SK-N-SH treated with all-trans-retinoic acid at 6 μM for 48 hours (cell line): ENCODE data around the gene BOC.

ENCODE experiments used
- ARNTL ChIP-seq: fragments of 450-650 bp; formaldehyde crosslinking; IDR thresholded peaks from 2 replicates; pipeline ENCODE4 v1.5.0; 2020; ENCODE audit warnings: low read depth, mild to moderate bottlenecking, moderate library complexity, borderline replicate concordance
- CSDC2 ChIP-seq: fragments of 250-450 bp; sonication (Bioruptor Pico); IDR thresholded peaks from 2 replicates; pipeline ENCODE4 v1.5.0; 2020; ENCODE audit warnings: mild to moderate bottlenecking, moderate library complexity
- TCF4 ChIP-seq: fragments of 250-450 bp; sonication (Bioruptor Pico); IDR thresholded peaks from 2 replicates; pipeline ENCODE4 v1.8.0; 2021; ENCODE audit warnings: mild to moderate bottlenecking, moderate library complexity, borderline replicate concordance
- ZC3H10 ChIP-seq: fragments of 250-450 bp; sonication (Bioruptor Pico); IDR thresholded peaks from 2 replicates; pipeline ENCODE4 v1.5.1; 2021; ENCODE audit warnings: mild to moderate bottlenecking, moderate library complexity
- ZFP3 ChIP-seq: fragments of 250-450 bp; sonication (Bioruptor Pico); IDR thresholded peaks from 2 replicates; pipeline ENCODE4 v1.5.0; 2020; ENCODE audit warnings: mild to moderate bottlenecking, moderate library complexity
- ZFP30 ChIP-seq: fragments of 450-650 bp; formaldehyde crosslinking; IDR thresholded peaks from 2 replicates; pipeline ENCODE4 v1.5.0; 2022; ENCODE audit warnings: mild to moderate bottlenecking, moderate library complexity
- ZNF70 ChIP-seq: fragments of 450-650 bp; formaldehyde crosslinking; IDR thresholded peaks from 2 replicates; pipeline ENCODE4 v1.5.0; 2020; ENCODE audit warnings: mild to moderate bottlenecking, moderate library complexity
- ZNF8 ChIP-seq: fragments of 450-650 bp; formaldehyde crosslinking; IDR thresholded peaks from 2 replicates; pipeline ENCODE4 v1.5.0; 2020; ENCODE audit warnings: mild to moderate bottlenecking, moderate library complexity
- TF ChIP-seq, protein P1 (sequence below): fragments of 250-450 bp; sonication (Bioruptor Pico); IDR thresholded peaks from 2 replicates; pipeline ENCODE4 v1.8.0; 2020; ENCODE audit warnings: mild to moderate bottlenecking, moderate library complexity, borderline replicate concordance

DNA sequence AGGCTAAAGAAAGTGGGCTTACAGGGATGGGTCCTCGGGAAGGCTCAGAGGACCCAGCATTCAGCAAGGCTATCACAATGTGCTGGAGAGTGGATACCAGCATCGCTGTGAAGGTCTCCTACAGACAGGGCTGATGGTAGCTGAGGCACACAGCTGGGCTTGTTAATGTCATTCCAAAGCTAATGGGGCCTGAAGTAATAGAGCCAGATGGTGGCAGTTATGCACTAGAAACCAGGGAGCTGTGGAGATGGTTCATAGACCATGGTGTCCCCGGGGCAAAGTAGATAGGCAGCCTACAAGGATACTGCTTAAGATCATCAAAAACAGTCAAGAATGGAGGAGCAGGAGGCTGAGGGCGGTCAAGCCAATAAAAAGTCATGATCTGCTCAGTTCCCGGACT is 24.8 kb upstream of the BOC start:
- TF ChIP-seq ZFP30 (no peak), ZNF70 (CRISPR knock-in tag) (no peak), ZC3H10 (no peak), CSDC2 (CRISPR knock-in tag) (no peak), ZNF8 (no peak), ARNTL (CRISPR knock-in tag) (no peak), TCF4 (CRISPR knock-in tag) (no peak), ZFP3 (CRISPR knock-in tag) (no peak)
- TF ChIP-seq, protein P1, sequence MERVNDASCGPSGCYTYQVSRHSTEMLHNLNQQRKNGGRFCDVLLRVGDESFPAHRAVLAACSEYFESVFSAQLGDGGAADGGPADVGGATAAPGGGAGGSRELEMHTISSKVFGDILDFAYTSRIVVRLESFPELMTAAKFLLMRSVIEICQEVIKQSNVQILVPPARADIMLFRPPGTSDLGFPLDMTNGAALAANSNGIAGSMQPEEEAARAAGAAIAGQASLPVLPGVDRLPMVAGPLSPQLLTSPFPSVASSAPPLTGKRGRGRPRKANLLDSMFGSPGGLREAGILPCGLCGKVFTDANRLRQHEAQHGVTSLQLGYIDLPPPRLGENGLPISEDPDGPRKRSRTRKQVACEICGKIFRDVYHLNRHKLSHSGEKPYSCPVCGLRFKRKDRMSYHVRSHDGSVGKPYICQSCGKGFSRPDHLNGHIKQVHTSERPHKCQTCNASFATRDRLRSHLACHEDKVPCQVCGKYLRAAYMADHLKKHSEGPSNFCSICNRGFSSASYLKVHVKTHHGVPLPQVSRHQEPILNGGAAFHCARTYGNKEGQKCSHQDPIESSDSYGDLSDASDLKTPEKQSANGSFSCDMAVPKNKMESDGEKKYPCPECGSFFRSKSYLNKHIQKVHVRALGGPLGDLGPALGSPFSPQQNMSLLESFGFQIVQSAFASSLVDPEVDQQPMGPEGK (CRISPR knock-in tag), result no peak
